Transverse colon (tissue), 4 donors: ENCODE results near the gene C2CD4C.

ENCODE experiments used
- EP300 ChIP-seq: sonication (generic); formaldehyde crosslinking; IDR thresholded peaks from one replicate; pipeline ENCODE4 v1.6.1; 2017; ENCODE audit warnings: antibody characterized with exemption, low read depth
- POLR2A ChIP-seq: fragments of 450-650 bp; IDR thresholded peaks from one replicate; pipeline ENCODE4 v1.6.1; 2016; ENCODE audit warnings: antibody characterized with exemption, mild to moderate bottlenecking, moderate library complexity
- POLR2AphosphoS5 ChIP-seq, 3 donors: sonication (generic); formaldehyde crosslinking; IDR thresholded peaks; one replicate each; pipeline ENCODE4 v1.6.1; 2016; ENCODE audit warnings: antibody characterized with exemption in 3 of 3
- TF ChIP-seq, protein P1 (sequence below), 5 experiments: fragments of 200-600 bp in 3 of 5; fragments of 450-650 bp in 2 of 5; sonication (generic) in 3 of 5; IDR thresholded peaks; 1 replicate in 2 of 5; 2 replicates in 3 of 5; pipeline ENCODE4 v1.5.1; 2016 to 2017; ENCODE audit warnings: antibody characterized with exemption in 5 of 5, inconsistent platforms in 3 of 5, mild to moderate bottlenecking in 2 of 5, moderate library complexity in 1 of 5

DNA sequence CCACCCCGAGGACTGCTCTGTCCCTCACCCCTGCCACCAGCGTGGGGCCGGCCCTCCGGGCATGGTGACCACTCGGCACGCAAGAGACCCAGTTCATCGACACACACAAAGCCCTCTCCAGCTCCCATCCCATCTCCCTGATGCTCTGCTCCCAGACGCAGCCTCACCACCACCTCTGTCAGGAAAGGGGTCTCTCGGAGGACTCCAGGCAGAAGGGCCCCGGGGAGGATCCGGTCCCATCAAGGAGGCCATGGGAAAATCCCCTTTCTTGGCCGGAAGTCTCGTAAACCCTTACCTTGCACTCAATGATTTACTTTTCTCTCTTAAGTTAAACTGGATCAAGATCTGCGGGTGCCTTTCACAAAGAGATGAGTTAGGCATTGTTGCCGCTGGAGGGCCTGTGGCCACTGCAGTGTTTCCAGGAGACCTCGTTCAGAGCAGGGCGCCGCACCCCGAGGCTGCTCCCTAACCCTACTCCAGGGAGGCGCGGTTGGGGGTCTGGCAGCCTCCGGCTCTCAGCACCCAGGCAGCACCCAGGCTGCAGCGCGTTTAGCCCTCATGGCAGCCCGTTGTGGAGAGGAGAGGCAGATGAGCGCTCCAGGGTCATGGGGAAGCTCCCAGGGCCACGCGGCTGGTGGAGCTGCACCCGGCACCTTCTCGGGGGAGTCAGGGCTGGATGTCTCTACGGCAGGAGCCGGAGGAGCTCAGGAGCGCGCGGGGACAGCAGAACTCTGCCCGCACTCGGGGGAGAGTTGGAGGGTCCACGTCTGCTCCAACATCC lies 31.0 kb downstream of the C2CD4C start:
- TF ChIP-seq, protein P1, sequence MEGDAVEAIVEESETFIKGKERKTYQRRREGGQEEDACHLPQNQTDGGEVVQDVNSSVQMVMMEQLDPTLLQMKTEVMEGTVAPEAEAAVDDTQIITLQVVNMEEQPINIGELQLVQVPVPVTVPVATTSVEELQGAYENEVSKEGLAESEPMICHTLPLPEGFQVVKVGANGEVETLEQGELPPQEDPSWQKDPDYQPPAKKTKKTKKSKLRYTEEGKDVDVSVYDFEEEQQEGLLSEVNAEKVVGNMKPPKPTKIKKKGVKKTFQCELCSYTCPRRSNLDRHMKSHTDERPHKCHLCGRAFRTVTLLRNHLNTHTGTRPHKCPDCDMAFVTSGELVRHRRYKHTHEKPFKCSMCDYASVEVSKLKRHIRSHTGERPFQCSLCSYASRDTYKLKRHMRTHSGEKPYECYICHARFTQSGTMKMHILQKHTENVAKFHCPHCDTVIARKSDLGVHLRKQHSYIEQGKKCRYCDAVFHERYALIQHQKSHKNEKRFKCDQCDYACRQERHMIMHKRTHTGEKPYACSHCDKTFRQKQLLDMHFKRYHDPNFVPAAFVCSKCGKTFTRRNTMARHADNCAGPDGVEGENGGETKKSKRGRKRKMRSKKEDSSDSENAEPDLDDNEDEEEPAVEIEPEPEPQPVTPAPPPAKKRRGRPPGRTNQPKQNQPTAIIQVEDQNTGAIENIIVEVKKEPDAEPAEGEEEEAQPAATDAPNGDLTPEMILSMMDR (IDR thresholded peaks at IDR 0.05): no peak
- no peak for TF ChIP-seq POLR2A
- TF ChIP-seq POLR2AphosphoS5 (IDR thresholded peaks at IDR 0.05): no peak
- TF ChIP-seq EP300: no peak
